HG03175 (cell line): ENCODE results near the gene CCDC90B.
"Not testable (repeated sequence)": the region's sequence is repeated elsewhere in the genome, so short reads cannot be mapped to it uniquely, and the experiment has no call there.

Experiments used
- ATAC-seq: cut with Tn5 transposase; IDR thresholded peaks from one replicate; pipeline ENCODE4 v1.9.1; 2021; ENCODE audit warnings: mild to moderate bottlenecking, moderate library complexity; ENCODE audit not compliant: unreplicated experiment

The CCDC90B gene

GRCh38 chr11:83285771-83286528 lies at the start of gene CCDC90B:
Gene CCDC90B (minus strand): TSS chr11:83286367. CDS start chr11:83285972, 395 bp downstream.
- peak; percentile 87 for ATAC-seq

GRCh38 chr11:83335446-83336070 lies 49.4 kb upstream of the CCDC90B start:
- no peak for ATAC-seq

- no peak for ATAC-seq
These were observed 44.1 kb upstream of the CCDC90B start for GRCh38 chr11:83330303-83330702.

- ATAC-seq = no peak
These were observed 40.2 kb upstream of the CCDC90B start for GRCh38 chr11:83326326-83326725.

- no peak for ATAC-seq
These were observed 33.2 kb upstream of the CCDC90B start for GRCh38 chr11:83319346-83319745.

- ATAC-seq = no peak
These were observed 32.8 kb upstream of the CCDC90B start for GRCh38 chr11:83318931-83319330.

GRCh38 chr11:83317757-83318690 lies 31.9 kb upstream of the CCDC90B start:
- no peak for ATAC-seq

GRCh38 chr11:83316897-83317268 lies 30.7 kb upstream of the CCDC90B start:
- ATAC-seq = not testable (repeated sequence)

- not testable (repeated sequence) for ATAC-seq
These were observed 30.2 kb upstream of the CCDC90B start for GRCh38 chr11:83316143-83316896.

- ATAC-seq = no peak
These were observed 26.3 kb upstream of the CCDC90B start for GRCh38 chr11:83312430-83312829.

- ATAC-seq = no peak
These were observed 25.5 kb upstream of the CCDC90B start for GRCh38 chr11:83311701-83312100.

GRCh38 chr11:83310718-83311117 lies 24.6 kb upstream of the CCDC90B start:
- no peak for ATAC-seq

GRCh38 chr11:83308536-83308935 lies 22.4 kb upstream of the CCDC90B start:
- not testable (repeated sequence) for ATAC-seq

GRCh38 chr11:83306200-83307080 lies 20.3 kb upstream of the CCDC90B start:
- ATAC-seq = no peak

- ATAC-seq = no peak
These were observed 17.1 kb upstream of the CCDC90B start for GRCh38 chr11:83303316-83303715.

- ATAC-seq = no peak
These were observed 16.0 kb upstream of the CCDC90B start for GRCh38 chr11:83302151-83302550.

GRCh38 chr11:83299681-83300080 lies 13.5 kb upstream of the CCDC90B start:
- no peak for ATAC-seq

- no peak for ATAC-seq
These were observed 8.0 kb upstream of the CCDC90B start for GRCh38 chr11:83294208-83294607.

- ATAC-seq = no peak
These were observed 7.2 kb upstream of the CCDC90B start for GRCh38 chr11:83293457-83293774.
